CD4-positive, alpha-beta T cell (primary cell): Measurements from ENCODE around the gene FREM2. TPM values are rescaled to one million over a fixed set of nuclear protein-coding genes. Genes with fewer than 3 reads are reported as not detected.

ENCODE experiments used
- ATAC-seq: fragments of 200-7000 bp; cut with Tn5 transposase; one replicate; pipeline ENCODE4 v1.10.0; 2022; ENCODE audit warnings: mild to moderate bottlenecking; ENCODE audit not compliant: poor library complexity
- CTCF ChIA-PET: fragments of 350-600 bp; sonication (Branson Sonifier 250); formaldehyde crosslinking; loops from one replicate; lab custom pipeline; 2021; ENCODE audit warnings: antibody characterized with exemption, inconsistent platforms; lab: Charles Lee
- POLR2A ChIA-PET: fragments of 350-600 bp; sonication (Branson Sonifier 250); formaldehyde crosslinking; loops from one replicate; lab custom pipeline; 2021; ENCODE audit warnings: antibody characterized with exemption, inconsistent platforms; lab: Charles Lee
- DNase-seq, 14 experiments: peaks; one replicate each; pipeline ENCODE4 v3.0.0-alpha.2; 2013 to 2020; ENCODE audit warnings: mixed read lengths in 2 of 14
- H3K27ac ChIP-seq, 2 donors: one replicate each; pipeline versions ENCODE4 v1.5.1 to v1.7.0; 2013; ENCODE audit warnings: low read length in 2 of 2, low read depth in 1 of 2, mild to moderate bottlenecking in 1 of 2
- H3K27me3 ChIP-seq, 2 experiments: 1 replicate in 1 of 2; 2 replicates in 1 of 2; pipeline versions ENCODE4 v1.6.1 to v1.7.0; 2013; ENCODE audit warnings: low read length in 2 of 2, control low read depth in 1 of 2, mild to moderate bottlenecking in 1 of 2, moderate library complexity in 1 of 2; ENCODE audit not compliant: insufficient read depth in 2 of 2, control insufficient read depth in 1 of 2
- H3K36me3 ChIP-seq: one replicate; pipeline ENCODE4 v1.6.1; 2013; ENCODE audit warnings: low read length, control low read depth; ENCODE audit not compliant: insufficient read depth
- H3K4me1 ChIP-seq: one replicate; pipeline ENCODE4 v1.6.1; 2013; ENCODE audit warnings: low read length, control low read depth; ENCODE audit not compliant: insufficient read depth
- H3K4me3 ChIP-seq: one replicate; pipeline ENCODE4 v1.5.1; 2013; ENCODE audit warnings: mild to moderate bottlenecking, low read length, moderate library complexity
- H3K9me3 ChIP-seq, 2 experiments: 1 replicate in 1 of 2; 2 replicates in 1 of 2; pipeline versions ENCODE4 v1.6.1 to v1.7.0; 2013; ENCODE audit warnings: low read length in 2 of 2, mild to moderate bottlenecking in 2 of 2, control low read depth in 1 of 2, moderate library complexity in 1 of 2; ENCODE audit not compliant: control insufficient read depth in 1 of 2, insufficient read depth in 1 of 2
- H3K27ac Mint-ChIP-seq: one replicate; pipeline ENCODE4 v1.8.0; 2020; ENCODE audit warnings: mixed read lengths
- H3K27me3 Mint-ChIP-seq: one replicate; pipeline ENCODE4 v1.8.0; 2021; ENCODE audit warnings: mixed read lengths
- H3K36me3 Mint-ChIP-seq: one replicate; pipeline ENCODE4 v1.8.0; 2021; ENCODE audit warnings: low read depth, mixed read lengths
- H3K4me1 Mint-ChIP-seq: one replicate; pipeline ENCODE4 v1.8.0; 2021; ENCODE audit warnings: low read depth, mixed read lengths
- H3K4me3 Mint-ChIP-seq: one replicate; pipeline ENCODE4 v1.8.0; 2020; ENCODE audit warnings: mild to moderate bottlenecking, mixed read lengths
- H3K9me3 Mint-ChIP-seq: one replicate; pipeline ENCODE4 v1.8.0; 2020; ENCODE audit warnings: mixed read lengths
- intact Hi-C, 2 experiments: fragments of 100-400 bp; cut with DNase I in 1 of 2; cut with micrococcal nuclease in 1 of 2; formaldehyde crosslinking; loops; one replicate each; pipeline versions ENCODE4 v1.15.1 to v1.9.0; 2023 to 2025; cut with DNase I, micrococcal nuclease
- total RNA-seq, 174 experiments: library from RNA in 2 of 174; stranded (reverse) in 2 of 174; gene quantifications; one replicate each; pipeline ENCODE4 v1.2.3 and lab custom pipeline; 2021 to 2026
- TF ChIP-seq, protein P1 (sequence below): fragments of 200-600 bp; IDR thresholded peaks from one replicate; pipeline ENCODE4 v1.8.0; 2022; ENCODE audit warnings: antibody characterized with exemption, mild to moderate bottlenecking

Gene FREM2
- total RNA-seq, 2 experiments from 2014 or later: not detected

DNA sequence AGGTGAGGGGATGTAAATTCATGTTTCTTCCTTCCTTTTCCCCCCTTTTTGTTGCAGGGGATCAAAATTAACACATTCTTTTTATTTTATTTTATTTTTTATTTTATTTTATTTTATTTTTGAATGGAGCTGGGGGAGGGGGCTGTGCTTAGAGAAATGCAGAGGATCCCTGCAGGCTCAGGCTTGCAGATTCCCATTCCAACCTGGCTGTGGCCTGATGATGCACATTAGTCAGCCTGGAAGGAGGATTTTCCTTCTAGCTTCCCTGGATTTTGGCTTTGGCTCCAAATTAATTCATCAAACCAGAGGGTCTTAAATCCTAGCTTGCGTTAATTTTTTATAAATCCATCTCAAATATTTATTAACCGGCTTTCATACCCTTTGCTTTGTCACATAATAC lies 67.0 kb downstream of the FREM2 start:
- intact Hi-C loops: no loop called here
- H3K36me3 ChIP-seq: no peaks in the 10 kb centered on the region
- no peaks in the 10 kb centered on the region for H3K4me1 ChIP-seq
- Mint-ChIP-seq H3K27ac (no peak overlapping the region), H3K27me3 (peaks cover 28% of the 10 kb centered on the region), H3K4me3 (no peak overlapping the region), H3K36me3 (no peaks in the 10 kb centered on the region), H3K4me1 (no peaks in the 10 kb centered on the region), H3K9me3 (no peaks in the 10 kb centered on the region)
- TF ChIP-seq, protein P1, sequence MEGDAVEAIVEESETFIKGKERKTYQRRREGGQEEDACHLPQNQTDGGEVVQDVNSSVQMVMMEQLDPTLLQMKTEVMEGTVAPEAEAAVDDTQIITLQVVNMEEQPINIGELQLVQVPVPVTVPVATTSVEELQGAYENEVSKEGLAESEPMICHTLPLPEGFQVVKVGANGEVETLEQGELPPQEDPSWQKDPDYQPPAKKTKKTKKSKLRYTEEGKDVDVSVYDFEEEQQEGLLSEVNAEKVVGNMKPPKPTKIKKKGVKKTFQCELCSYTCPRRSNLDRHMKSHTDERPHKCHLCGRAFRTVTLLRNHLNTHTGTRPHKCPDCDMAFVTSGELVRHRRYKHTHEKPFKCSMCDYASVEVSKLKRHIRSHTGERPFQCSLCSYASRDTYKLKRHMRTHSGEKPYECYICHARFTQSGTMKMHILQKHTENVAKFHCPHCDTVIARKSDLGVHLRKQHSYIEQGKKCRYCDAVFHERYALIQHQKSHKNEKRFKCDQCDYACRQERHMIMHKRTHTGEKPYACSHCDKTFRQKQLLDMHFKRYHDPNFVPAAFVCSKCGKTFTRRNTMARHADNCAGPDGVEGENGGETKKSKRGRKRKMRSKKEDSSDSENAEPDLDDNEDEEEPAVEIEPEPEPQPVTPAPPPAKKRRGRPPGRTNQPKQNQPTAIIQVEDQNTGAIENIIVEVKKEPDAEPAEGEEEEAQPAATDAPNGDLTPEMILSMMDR: no peak
- H3K27me3 ChIP-seq: peaks cover 0 to 5% of the 10 kb centered on the region in 2 experiments
- H3K9me3 ChIP-seq: no peaks in the 10 kb centered on the region
- ATAC-seq: no peak
- CTCF ChIA-PET: no interaction called here
- DNase-seq: no peak
- POLR2A ChIA-PET: no interaction called here
- no peak overlapping the region for H3K4me3 ChIP-seq
- H3K27ac ChIP-seq: no peak overlapping the region

DNA sequence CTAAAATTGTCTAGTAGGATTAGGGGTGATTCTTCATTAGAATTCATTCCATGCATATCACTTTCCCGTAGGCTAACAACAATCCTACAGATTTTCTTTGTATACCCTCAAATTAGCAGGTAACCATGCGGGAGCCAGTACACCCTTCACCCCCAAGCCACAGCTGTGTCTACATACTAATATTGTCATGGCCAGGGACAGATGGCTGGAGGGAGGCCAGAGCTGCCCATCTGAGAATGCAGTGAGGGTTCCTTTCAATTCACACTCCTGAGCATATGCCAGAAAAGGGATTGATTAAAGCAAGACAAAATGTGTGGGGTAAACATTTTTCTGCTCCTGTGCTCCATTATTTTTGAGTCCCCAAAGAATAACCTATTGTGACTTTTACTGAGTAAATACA lies 68.9 kb downstream of the FREM2 start:
- no peak overlapping the region for H3K27ac Mint-ChIP-seq
- ChIA-PET POLR2A (no interaction called here), CTCF (no interaction called here)
- no peaks in the 10 kb centered on the region for H3K36me3 Mint-ChIP-seq
- ATAC-seq (no peak), DNase-seq (no peak)
- TF ChIP-seq, protein P1: no peak
- H3K27me3 Mint-ChIP-seq: peaks cover 28% of the 10 kb centered on the region
- no peak overlapping the region for H3K4me3 Mint-ChIP-seq
- Histone ChIP-seq H3K4me3 (no peak overlapping the region), H3K9me3 (no peaks in the 10 kb centered on the region), H3K36me3 (no peaks in the 10 kb centered on the region), H3K27me3 (peaks cover 0 to 5% of the 10 kb centered on the region in 2 experiments), H3K4me1 (no peaks in the 10 kb centered on the region), H3K27ac (no peak overlapping the region)
- H3K9me3 Mint-ChIP-seq: no peaks in the 10 kb centered on the region
- intact Hi-C loops: no loop called here
- H3K4me1 Mint-ChIP-seq: no peaks in the 10 kb centered on the region

DNA sequence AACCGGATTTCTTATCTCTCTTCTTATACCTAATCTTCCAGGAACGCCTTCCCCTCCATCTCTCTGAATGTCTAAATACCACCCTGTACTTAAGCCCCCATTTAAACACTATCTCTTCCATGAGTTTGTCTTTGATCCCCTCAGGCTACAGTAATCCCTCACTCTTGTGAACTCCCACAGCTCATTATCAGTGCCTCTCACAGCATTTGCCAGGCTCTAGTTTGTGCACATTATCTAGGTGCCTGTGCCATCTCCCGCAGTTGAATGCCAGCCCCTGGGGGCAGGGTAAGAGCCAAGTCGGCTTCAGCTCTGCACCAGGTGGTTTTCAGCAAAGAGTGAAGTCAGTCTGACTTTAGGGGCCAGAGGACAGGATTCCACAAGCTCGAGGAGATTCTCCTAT lies 71.4 kb downstream of the FREM2 start:
- CTCF ChIA-PET: no interaction called here
- intact Hi-C loops: no loop called here
- POLR2A ChIA-PET: no interaction called here

More for the DNA sequence above, 71.4 kb downstream of the FREM2 start:
- H3K4me3 ChIP-seq: no peak overlapping the region
- peaks cover 28% of the 10 kb centered on the region for H3K27me3 Mint-ChIP-seq
- ATAC-seq (no peak), DNase-seq (no peak)
- H3K36me3 ChIP-seq: no peaks in the 10 kb centered on the region
- TF ChIP-seq, protein P1: no peak
- no peaks in the 10 kb centered on the region for H3K36me3 Mint-ChIP-seq
- H3K27ac ChIP-seq: no peak overlapping the region
- H3K9me3 Mint-ChIP-seq: no peaks in the 10 kb centered on the region
- H3K4me1 ChIP-seq: no peaks in the 10 kb centered on the region
- no peak overlapping the region for H3K27ac Mint-ChIP-seq
- H3K4me3 Mint-ChIP-seq: no peak overlapping the region
- H3K4me1 Mint-ChIP-seq: no peaks in the 10 kb centered on the region
- H3K27me3 ChIP-seq: peaks cover 0 to 5% of the 10 kb centered on the region in 2 experiments
- H3K9me3 ChIP-seq: peaks cover 0 to 3% of the 10 kb centered on the region in 2 experiments
